Left ventricle myocardium superior (tissue), 1 donor: ENCODE data around the gene TBC1D2. TPM values are rescaled to one million over a fixed set of nuclear protein-coding genes. Genes with fewer than 3 reads are reported as not detected.
A peak's percentile ranks its signal among the peaks of the same experiment; 100 is the strongest.

Experiments
- ATAC-seq: fragments of 200-7000 bp; cut with Tn5 transposase; one replicate; pipeline ENCODE4 v1.9.1; 2020; ENCODE audit warnings: mild to moderate bottlenecking, moderate library complexity
- DNase-seq: peaks from one replicate; pipeline ENCODE4 v3.0.0-alpha.2; 2020
- intact Hi-C: fragments of 100-400 bp; cut with micrococcal nuclease; formaldehyde crosslinking; loops from one replicate; pipeline ENCODE4 v1.11.0; 2022
- total RNA-seq: library from RNA; stranded (reverse); fragmentation: NEBNext Ultra II Directional; extraction: Animal tissue kit (Norgen Biotek cat#: 25700); gene quantifications from one replicate; pipeline ENCODE4 v1.2.1, GENCODE V29; 2021
- donor health status: DM: no; HTN: yes; CAD: no; lungs with severe emphysema.

TBC1D2 gene
- total RNA-seq, 1 donor from 2014 or later, result 2.8 TPM

DNA sequence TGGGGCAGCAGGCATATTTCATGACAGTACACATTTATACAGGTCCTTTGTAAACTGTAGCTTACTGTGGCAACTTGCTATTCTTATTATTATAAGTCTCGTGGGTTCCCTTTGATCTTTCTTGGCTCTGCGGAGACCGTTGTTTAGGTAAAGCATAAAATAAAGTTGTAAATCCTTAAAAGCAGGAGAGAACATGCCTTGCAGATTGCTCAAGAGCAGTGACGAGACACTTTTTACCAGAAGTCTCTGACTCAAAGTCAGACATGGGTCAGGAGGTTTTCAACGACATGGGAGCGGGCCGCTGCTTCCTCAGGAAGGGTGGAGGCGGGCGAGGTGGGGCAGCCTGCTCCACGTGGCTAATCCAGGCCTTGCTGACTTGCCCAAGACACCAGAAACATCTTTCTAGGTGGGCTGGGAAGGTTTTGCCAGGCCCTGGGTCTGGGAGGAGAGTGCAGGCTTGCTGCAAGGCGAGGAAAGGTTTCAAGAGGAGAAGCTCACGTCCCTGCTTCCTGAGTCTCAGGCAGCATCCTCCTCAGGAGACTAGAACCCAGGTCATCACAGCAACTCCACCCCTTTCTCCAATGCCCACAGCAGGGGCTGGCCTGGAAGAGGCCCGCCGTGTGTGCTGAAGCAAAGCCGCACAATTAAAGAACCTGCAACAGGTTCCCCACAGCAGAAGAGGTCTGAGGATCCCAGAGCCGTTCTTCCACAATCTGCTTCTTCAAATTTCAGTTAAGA, 6.5 kb downstream of the TBC1D2 start:
- intact Hi-C loops, result no loop called here
- DNase-seq (peak; percentile 75), ATAC-seq (peak; percentile 85)

DNA sequence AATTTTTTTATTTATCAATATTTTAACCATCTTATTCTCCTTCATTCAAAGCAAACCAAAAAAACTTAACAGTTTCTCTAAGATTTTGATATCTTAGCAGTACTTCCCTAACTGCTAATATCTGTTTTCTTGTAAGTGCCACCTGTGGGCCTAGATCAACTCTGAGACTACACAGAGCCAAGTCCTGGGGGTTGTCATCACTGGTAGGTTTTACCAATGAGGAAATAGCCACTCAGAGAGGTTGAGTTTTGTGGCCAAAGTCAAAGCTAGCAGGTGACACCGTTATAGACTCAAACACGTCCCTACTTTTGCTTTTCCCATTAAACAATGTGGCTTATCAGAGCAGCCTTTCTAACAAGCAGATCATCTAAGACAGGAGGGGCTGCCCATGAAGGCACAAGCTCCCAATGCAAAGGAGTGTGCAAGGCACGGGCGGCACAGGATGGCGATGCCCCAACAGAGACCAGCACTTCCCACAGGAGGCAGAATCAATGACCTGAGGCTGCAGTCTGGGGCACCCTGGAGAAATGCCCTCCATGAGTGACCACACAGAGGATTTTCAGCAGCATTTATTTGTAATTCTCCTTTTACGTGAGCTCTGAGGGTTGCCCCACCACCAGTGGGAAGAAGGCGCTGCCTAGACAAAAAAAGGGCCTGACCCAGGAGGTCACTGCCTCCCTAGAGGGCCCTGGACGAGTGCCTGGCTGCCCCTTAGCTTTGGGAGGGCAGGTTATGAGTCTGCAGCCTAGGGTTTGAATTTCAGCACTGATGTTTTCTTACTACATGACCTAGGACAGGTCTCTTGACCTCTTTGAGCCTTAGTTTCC, 7.4 kb downstream of the TBC1D2 start:
- intact Hi-C loops, result no loop called here
- ATAC-seq (no peak), DNase-seq (no peak)

DNA sequence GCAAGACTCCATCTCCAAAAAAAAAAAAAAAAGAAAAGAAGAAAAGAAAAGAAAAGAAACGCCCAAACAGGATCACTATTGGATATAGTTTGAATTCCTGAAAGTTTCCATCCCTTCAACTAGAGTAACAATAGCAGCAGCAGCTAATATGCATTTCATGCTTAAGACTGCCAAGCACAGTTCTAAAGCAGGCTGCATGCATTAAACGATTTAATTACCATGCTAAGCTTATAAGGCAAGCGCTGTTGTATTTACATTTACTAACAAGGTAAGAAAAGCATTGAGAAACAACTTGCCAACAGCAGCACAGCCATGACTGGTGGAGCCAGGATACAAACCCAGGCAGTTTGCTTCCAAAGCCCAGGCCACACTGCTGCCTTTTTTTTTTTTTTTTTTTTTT, 13.0 kb downstream of the TBC1D2 start:
- DNase-seq (no peak), ATAC-seq (no peak)
- intact Hi-C loops, result no loop called here

DNA sequence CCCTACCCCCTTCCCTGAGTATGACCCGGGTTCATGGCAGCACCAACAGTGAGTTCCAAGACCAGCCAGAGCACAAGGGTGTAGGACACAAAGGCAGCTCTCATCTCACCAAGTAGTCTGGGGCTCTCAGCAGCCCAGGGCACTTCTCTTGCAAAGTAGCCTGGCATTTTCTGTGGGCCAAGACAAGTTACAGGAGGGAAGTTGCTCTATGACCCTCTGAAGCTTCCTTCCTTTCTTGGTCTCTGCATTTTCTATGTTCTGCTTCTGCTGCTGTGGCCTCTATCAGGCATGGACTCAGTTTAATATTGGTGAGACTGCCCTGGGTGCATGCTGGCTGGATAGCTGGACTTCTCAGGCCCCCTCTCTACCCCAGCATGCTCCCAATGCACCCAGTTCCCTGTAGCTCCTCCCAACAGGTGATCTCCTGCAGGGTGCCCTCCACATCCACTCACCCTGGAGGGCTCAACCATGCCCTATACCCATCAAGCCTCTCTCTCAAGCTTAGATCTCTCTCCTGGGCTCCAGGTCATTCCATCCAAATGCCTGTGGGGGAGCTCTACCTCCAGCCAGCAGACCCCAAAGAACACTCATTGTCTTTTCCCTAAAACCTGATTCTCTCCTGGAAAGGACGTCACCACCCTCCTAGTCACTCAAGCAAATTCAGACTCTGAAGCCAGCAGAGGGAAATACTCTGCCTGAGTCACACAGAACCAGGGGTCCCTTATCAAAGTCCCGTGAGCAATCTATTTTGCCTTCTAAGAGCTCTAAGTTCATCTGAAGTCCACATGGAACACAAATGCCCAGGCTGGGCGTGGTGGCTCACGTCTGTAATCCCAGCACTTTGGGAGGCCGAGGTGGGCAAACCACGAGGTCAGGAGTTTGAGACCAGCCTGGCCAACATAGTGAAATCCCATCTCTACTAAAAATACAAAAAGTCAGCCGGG, 13.8 kb downstream of the TBC1D2 start:
- intact Hi-C loops, result no loop called here
- DNase-seq (no peak), ATAC-seq (no peak)

DNA sequence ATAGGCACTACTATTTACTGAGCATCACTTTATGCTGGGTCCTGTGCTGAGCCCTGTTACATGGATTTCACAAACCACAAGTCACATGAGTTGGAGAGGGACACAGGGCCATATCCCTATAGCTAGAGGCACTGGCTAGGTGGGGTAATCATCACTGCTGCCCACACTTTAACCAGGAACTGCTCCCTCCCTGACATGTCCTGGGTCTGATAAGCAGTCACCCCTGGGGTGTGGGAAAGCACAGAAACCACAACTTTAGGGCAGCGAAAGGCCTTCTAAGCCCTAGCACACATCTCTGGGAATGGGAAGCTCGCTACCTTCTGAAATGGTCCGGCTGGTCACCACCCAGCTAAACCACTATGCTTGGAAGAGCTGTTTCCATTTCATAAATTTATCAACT, 15.0 kb downstream of the TBC1D2 start:
- no peak for ATAC-seq
- DNase-seq, result no peak
- intact Hi-C loops, result no loop called here

DNA sequence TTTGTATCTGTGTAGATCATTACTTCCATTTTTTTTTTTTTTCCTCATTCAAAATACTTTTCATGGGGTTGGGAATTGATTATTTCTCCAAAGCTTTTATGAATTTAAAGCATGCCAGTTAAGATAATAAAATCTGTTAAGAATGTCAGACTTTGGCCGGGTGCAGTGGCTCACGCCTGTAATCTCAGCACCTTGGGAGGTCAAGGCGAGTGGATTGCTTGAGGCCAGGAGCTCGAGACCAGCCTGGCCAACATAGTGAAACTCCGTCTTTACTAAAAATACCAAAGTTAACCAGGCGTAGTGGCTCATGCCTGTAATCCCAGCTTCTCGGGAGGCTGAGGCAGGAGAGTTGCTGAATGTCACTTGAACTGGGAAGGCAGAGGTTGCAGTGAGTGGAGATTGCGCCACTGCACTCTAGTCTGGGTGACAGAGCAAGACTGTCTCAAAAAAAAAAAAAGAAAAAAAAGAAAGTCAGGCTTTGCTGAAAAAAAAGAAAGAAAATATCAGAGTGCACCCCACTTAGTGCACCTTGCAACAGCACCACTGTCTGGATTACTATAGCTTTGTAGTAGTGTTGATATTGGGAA, 18.5 kb downstream of the TBC1D2 start:
- intact Hi-C loops, result no loop called here
- DNase-seq (no peak), ATAC-seq (no peak)

DNA sequence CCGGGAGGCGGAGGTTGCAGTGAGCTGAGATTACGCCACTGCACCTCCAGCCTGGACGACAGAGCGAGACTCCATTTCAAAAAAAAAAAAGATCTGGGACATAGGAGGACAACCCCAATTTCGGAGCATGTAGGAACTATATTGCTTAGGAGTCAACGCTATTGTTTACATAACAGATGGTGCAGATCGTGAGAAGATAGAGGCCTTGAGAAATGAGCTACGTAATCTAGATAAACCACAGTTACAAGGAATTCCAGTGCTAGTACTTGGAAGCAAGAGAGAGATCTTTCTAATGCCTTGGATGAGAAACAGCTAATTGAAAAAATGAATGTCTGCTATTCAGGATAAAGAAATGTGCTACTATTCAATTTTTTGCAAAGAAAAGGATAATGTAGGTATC, 20.3 kb downstream of the TBC1D2 start:
- DNase-seq (no peak), ATAC-seq (no peak)
- intact Hi-C loops, result no loop called here

DNA sequence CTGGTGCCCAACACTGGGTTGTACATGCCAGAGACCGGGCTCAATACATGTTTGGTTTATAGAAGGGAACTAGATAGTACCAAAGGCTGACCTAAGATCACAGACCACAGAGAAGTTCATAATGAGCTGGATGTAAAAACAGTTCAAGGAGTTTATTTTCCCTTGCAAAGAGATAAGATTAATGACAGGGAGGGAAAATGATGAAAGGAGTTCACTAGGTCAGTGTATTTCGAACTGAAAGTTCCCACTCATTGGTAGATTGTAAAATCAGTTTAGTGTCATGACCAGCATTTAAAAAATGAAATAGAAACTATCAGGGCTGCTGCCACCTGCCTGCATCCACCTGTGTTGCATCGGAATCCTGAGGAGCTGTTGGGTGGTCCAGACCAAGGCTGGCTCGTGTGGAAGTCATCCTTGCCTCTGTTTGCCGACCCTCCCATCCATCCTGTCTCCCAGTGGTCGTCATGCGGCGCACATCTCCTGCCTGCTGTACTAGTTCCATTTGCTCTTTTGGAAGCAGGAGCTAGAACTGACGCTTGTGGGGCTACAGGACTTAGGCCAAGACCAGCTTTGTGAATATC, 21.1 kb downstream of the TBC1D2 start:
- DNase-seq (no peak), ATAC-seq (no peak)
- intact Hi-C loops, result no loop called here

DNA sequence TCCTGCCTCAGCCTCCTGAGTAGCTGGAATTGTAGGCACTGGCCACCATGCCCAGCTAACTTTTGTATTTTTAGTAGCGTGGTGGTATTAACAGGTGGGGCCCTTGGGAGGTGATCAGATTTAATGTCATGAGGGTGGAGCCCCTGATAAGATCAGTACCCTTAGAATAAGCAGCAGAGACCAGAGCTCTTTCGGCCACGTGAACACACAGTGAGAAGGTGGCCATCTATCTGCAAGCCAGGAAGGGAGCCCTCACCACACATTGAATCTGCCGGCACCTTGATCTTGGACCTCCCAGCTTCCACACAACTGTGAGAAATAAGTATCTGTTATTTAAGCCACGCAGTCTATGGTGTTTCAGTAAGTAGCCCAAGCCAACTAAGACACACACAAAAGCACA, 22.5 kb downstream of the TBC1D2 start:
- intact Hi-C loops, result no loop called here
- no peak for ATAC-seq

DNA sequence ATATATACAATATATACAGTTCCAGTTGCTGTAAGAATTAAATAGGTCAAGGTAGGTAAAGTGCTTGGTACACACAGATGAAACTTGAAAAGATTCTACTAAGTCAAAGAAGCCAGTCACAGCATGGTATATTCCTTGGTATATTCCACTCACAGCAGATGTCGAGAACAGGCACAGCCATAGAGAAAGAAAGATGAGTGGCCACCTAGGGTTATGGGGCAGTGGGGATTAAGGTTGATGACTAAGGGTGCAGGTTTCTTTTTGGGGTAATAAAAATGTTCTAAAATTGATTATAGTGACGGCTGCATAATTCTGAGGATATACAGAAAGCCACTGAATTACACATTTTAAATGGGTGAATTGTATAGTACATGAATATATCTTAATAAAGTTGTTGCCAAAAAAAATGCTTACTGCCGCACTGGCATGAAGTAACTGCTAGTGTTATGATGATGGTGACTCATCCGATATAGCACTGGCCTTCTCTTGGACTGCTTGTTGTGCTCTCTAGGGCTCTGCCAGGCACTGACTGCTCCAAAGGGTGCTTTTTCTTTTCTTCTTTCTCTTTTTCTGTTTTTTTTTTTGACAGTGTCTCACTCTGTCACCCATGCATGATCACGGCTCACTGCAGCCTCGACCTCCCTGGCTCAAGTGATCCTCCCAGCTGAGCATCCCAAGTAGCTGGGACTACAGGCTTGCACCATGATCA, 23.5 kb downstream of the TBC1D2 start:
- DNase-seq, result no peak
- ATAC-seq, result no peak
- intact Hi-C loops, result no loop called here

More for the DNA sequence above, 22.5 kb downstream of the TBC1D2 start:
- DNase-seq, result no peak

DNA sequence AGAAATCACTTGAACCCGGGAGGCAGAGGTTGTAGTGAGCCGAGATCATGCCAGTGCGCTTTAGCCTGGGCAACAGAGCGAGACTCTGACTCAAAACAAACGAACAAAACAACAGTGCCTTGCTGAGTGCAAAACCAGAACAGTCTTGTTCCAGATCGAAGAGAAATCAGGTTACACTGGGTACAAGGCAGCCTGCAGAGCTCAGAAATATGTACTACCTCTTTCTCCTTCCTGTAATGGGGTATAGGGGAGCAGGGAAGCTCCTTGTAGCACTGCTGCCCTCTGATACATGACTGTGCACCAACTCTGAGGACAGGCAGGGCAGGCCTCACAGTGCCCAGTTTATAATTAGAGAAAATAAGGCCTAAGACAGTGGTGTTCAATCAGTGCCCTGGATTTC, 24.7 kb downstream of the TBC1D2 start:
- DNase-seq, result no peak
- no peak for ATAC-seq

DNA sequence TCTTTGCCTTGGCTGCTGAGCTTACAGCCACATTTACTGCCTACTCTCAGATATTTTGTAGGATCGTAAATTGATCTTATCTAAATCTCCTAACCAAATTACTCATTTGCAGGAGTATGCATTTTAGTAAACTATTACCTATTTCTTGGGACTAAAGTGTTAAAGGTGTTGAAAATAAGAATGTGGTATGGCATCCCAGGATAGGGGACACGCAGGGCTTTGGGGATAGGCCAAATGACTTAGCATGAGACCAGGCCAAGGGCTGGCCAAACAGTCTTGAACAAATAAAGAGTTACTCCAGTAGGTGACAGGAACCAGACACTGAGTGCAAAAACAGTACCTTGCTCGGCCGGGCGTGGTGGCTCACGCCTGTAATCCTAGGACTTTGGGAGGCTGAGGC, 25.1 kb downstream of the TBC1D2 start:
- ATAC-seq, result no peak
- no peak for DNase-seq
- intact Hi-C loops, result no loop called here

More for the DNA sequence above, 24.7 kb downstream of the TBC1D2 start:
- intact Hi-C loops, result no loop called here

DNA sequence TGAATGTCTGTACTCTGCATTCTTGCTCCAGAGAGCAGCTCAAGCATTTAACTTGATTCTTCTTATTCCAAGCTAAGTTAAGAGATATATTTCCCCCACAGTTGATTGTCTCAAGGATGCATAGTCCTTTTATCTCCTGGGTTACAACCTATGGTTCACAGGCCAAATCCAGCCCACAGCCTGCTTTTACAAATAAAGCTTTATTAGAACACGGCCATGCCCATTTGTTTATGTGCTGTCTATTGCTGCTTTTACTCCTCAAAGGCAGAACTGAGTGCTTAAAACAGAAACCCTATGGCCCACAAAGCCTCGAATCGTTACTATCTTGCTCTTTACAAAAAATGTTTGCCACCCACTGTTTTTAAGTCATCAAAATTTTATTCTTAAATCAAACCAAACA, 25.8 kb downstream of the TBC1D2 start:
- DNase-seq, result no peak
- intact Hi-C loops, result no loop called here
- ATAC-seq, result no peak

DNA sequence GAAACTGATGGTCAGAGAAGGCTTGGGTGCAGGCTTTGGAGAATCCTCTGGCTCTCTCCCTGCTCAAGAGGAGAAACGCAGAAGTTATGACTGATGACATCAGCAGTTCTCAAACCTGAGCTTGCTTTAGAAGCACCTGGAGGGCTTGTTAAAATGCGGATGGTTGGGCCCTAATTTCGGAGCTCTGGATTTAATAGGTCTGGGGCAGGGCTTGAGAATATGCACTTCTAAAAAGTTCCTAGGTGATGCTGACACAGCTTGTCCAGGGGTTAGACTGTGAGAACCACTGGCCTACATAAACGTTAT, 26.4 kb downstream of the TBC1D2 start:
- no peak for ATAC-seq
- intact Hi-C loops, result no loop called here
- no peak for DNase-seq

DNA sequence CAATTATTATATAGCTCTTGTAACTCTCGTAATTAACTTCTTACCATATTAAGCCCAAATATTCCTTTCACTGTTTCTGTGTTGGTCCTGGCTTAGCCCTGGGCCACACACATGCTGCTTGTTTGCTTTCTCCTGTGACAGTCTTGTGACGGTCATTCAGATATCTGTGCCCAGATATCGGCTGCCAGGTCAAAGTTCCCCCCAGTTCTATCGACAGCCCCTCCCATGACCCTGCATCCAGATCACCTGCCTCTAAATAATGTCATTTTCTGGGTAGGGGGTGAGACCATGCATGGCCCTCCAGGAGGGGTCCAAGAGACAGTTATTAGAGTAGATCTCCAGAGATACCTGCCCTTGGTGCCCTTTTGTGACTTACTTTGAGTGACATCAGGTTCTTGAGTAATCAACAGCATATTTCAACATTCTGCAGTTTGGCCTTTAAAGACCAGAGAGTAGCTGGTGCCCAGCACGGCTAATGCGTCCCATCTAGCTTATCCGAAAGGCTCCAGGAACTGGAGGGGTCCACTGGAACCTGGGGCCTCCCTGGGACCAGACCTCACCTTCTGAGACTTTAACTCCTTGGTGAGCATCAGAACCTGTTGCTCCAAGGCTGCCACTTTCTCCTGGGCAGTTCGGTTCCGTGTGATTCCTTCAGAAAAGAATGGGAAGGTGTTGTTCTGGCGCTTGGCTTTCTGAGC, 26.9 kb downstream of the TBC1D2 start:
- DNase-seq (no peak), ATAC-seq (no peak)
- intact Hi-C loops, result no loop called here

DNA sequence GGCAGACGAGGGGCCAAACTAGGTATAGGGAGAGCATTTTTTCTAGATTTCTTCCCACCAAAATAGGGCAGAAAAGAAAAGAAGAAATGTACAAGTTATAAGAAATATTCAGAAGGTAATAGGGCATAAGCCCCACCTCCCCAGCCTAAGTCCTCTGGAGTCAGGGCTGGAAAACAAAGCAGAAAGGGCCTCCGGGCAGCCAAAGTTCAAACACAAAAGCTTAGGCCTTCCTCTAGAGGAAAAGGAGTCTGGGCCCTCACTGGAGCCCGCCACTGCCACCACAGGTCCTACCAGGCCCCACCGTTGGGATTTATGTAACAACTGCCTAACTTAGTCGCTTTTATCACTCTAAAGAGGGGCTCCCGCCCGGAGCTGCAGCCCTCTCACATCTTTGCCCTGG, 27.6 kb downstream of the TBC1D2 start:
- no peak for DNase-seq
- intact Hi-C loops, result no loop called here
- ATAC-seq, result no peak

DNA sequence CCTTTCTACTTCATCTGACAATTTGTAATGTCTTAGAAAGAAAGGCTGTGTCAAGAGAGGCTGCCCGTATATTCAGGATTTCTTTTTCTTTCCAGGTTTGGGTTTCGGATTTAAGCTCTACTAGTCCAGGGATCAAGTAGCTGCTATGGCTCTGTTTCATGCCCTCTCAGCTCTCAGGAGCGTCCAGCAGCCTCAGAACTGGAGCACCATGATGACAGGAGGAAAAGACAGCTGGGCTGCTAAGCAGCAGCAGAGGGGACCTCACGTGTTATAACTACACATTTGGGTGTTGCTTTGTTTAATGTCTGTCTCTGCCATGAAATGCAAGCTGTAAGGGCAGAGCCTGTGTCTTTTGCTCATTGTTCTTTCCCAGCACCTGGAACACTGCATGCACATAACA, 28.5 kb downstream of the TBC1D2 start:
- ATAC-seq (no peak), DNase-seq (no peak)
- intact Hi-C loops, result no loop called here

DNA sequence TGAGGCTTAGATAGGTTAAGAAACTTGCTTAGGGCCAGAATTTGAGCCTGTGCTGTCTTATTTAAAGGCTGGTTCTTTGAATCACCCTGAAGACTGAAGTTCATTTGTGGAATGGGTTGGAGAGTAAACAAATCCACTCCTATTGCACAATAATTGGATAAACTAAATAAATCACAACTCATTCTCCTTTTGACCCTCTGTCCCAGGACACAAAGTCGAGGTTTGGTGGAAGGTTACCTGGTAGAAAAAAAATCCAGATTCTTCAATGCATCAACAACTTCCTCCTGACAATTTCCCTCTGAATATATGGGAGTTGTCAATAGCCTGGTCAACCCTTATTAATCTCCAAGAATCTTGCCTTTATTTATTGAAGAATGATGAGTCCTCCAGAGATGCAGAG, 28.9 kb downstream of the TBC1D2 start:
- ATAC-seq (no peak), DNase-seq (no peak)
- intact Hi-C loops, result no loop called here
